GM19397 (cell line): ENCODE results near the gene FAM124B.
A peak's percentile ranks its signal among the peaks of the same experiment; 100 is the strongest.
"Not testable (repeated sequence)": the region's sequence is repeated elsewhere in the genome, so short reads cannot be mapped to it uniquely, and the experiment has no call there.

Source experiments
- ATAC-seq: cut with Tn5 transposase; IDR thresholded peaks from one replicate; pipeline ENCODE4 v1.9.1; 2021; ENCODE audit warnings: mild to moderate bottlenecking, moderate library complexity; ENCODE audit not compliant: unreplicated experiment

Gene FAM124B

GRCh38 chr2:224382973-224383555, 18.8 kb downstream of the FAM124B start:
- no peak for ATAC-seq

- not testable (repeated sequence) for ATAC-seq
Measured at GRCh38 chr2:224382280-224382647, 19.6 kb downstream of the FAM124B start.

- ATAC-seq = no peak
Measured at GRCh38 chr2:224381521-224382279, 20.2 kb downstream of the FAM124B start.

- ATAC-seq = no peak
Measured at GRCh38 chr2:224379986-224380385, 21.9 kb downstream of the FAM124B start.

GRCh38 chr2:224379172-224379571, 22.7 kb downstream of the FAM124B start:
- ATAC-seq = no peak

- ATAC-seq = no peak
Measured at GRCh38 chr2:224378701-224379097, 23.2 kb downstream of the FAM124B start.

- no peak for ATAC-seq
Measured at GRCh38 chr2:224377751-224378700, 23.9 kb downstream of the FAM124B start.

GRCh38 chr2:224372641-224373040, 29.3 kb downstream of the FAM124B start:
- ATAC-seq = no peak

GRCh38 chr2:224369028-224369632, 32.8 kb downstream of the FAM124B start:
- ATAC-seq = no peak

- no peak for ATAC-seq
Measured at GRCh38 chr2:224366267-224366844, 35.6 kb downstream of the FAM124B start.

GRCh38 chr2:224365331-224365730, 36.6 kb downstream of the FAM124B start:
- no peak for ATAC-seq

- ATAC-seq = no peak
Measured at GRCh38 chr2:224363281-224363680, 38.6 kb downstream of the FAM124B start.

GRCh38 chr2:224362094-224362493, 39.8 kb downstream of the FAM124B start:
- no peak for ATAC-seq

GRCh38 chr2:224360801-224361251, 41.1 kb downstream of the FAM124B start:
- ATAC-seq = no peak

GRCh38 chr2:224359569-224359968, 42.3 kb downstream of the FAM124B start:
- no peak for ATAC-seq

GRCh38 chr2:224357098-224357901, 44.6 kb downstream of the FAM124B start:
- peak; percentile 74 for ATAC-seq

- no peak for ATAC-seq
Measured at GRCh38 chr2:224354632-224355211, 47.2 kb downstream of the FAM124B start.

- no peak for ATAC-seq
Measured at GRCh38 chr2:224350703-224351102, 51.2 kb downstream of the FAM124B start.

GRCh38 chr2:224349396-224349795, 52.5 kb downstream of the FAM124B start:
- no peak for ATAC-seq
